ENCODE data around the gene SSH3.

SSH3 gene

GRCh38 chr11:67310246-67311050 lies 7.1 kb downstream of the SSH3 start:
- no peaks in the 10 kb centered on the region for H3K4me1 ChIP-seq (ENCODE audit: low read length)
- no peak for TF ChIP-seq EZH2phosphoT487 (IDR thresholded peaks at IDR 0.05; ENCODE audit: low read depth)
- TF ChIP-seq, protein P1, sequence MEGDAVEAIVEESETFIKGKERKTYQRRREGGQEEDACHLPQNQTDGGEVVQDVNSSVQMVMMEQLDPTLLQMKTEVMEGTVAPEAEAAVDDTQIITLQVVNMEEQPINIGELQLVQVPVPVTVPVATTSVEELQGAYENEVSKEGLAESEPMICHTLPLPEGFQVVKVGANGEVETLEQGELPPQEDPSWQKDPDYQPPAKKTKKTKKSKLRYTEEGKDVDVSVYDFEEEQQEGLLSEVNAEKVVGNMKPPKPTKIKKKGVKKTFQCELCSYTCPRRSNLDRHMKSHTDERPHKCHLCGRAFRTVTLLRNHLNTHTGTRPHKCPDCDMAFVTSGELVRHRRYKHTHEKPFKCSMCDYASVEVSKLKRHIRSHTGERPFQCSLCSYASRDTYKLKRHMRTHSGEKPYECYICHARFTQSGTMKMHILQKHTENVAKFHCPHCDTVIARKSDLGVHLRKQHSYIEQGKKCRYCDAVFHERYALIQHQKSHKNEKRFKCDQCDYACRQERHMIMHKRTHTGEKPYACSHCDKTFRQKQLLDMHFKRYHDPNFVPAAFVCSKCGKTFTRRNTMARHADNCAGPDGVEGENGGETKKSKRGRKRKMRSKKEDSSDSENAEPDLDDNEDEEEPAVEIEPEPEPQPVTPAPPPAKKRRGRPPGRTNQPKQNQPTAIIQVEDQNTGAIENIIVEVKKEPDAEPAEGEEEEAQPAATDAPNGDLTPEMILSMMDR (IDR thresholded peaks at IDR 0.05; ENCODE audit: low read depth, low read length) = no peak
- no peak overlapping the region for H3K4me3 ChIP-seq (ENCODE audit: low read length)
- H4K20me1 ChIP-seq (ENCODE audit: insufficient read depth, low read length) = no peaks in the 10 kb centered on the region
- H3K9ac ChIP-seq (ENCODE audit: low read length) = no peak overlapping the region
- H3K36me3 ChIP-seq (replicated peaks; ENCODE audit: low read depth, low read length) = no peaks in the 10 kb centered on the region
- H3K9me3 ChIP-seq (ENCODE audit: insufficient read depth, low read length) = no peaks in the 10 kb centered on the region
- H3K27ac ChIP-seq (ENCODE audit: low read length) = no peak overlapping the region
- no peaks in the 10 kb centered on the region for H3K27me3 ChIP-seq (ENCODE audit: low read depth, low read length)
- no peaks in the 10 kb centered on the region for H3K79me2 ChIP-seq (ENCODE audit: low read length)
- H2AFZ ChIP-seq (ENCODE audit: low read depth, low read length) = no peak overlapping the region
- H3K4me2 ChIP-seq (ENCODE audit: low read length) = no peak overlapping the region

GRCh38 chr11:67311051-67311555 lies 7.8 kb downstream of the SSH3 start:
- Histone ChIP-seq H4K20me1 (ENCODE audit: insufficient read depth, low read length) (no peaks in the 10 kb centered on the region), H3K4me2 (ENCODE audit: low read length) (no peak overlapping the region), H2AFZ (ENCODE audit: low read depth, low read length) (no peak overlapping the region), H3K27ac (ENCODE audit: low read length) (no peak overlapping the region), H3K9ac (ENCODE audit: low read length) (no peak overlapping the region), H3K27me3 (ENCODE audit: low read depth, low read length) (no peaks in the 10 kb centered on the region), H3K4me1 (ENCODE audit: low read length) (no peaks in the 10 kb centered on the region), H3K4me3 (ENCODE audit: low read length) (no peak overlapping the region), H3K79me2 (ENCODE audit: low read length) (no peaks in the 10 kb centered on the region), H3K9me3 (ENCODE audit: insufficient read depth, low read length) (no peaks in the 10 kb centered on the region), H3K36me3 (replicated peaks; ENCODE audit: low read depth, low read length) (no peaks in the 10 kb centered on the region)
- no peak for TF ChIP-seq EZH2phosphoT487 (IDR thresholded peaks at IDR 0.05; ENCODE audit: low read depth)
- TF ChIP-seq, protein P1 (IDR thresholded peaks at IDR 0.05; ENCODE audit: low read depth, low read length) = no peak

DNA sequence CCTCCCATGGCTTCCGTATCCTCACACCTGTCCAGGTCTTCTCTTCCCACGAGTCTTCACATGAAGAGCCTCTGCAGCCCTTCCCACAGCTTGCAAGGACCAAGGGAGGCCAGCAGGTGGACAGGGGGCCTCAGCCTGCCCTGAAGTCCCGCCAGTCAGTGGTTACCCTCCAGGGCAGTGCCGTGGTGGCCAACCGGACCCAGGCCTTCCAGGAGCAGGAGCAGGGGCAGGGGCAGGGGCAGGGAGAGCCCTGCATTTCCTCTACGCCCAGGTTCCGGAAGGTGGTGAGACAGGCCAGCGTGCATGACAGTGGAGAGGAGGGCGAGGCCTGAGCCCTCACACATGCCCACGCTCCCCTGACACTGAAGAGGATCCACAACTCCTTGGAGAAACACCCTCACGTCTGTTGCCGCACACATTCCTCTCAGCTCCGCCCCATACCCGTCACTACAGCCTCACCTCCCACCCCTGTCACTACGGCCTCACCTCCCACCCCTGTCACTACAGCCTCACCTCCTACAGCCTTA lies 8.3 kb downstream of the SSH3 start:
- Histone ChIP-seq H3K9ac (ENCODE audit: low read length) (no peak overlapping the region), H4K20me1 (ENCODE audit: insufficient read depth, low read length) (no peaks in the 10 kb centered on the region), H3K4me2 (ENCODE audit: low read length) (no peak overlapping the region), H3K4me1 (ENCODE audit: low read length) (0 out of 2 replicates have a peak, but pooled peaks cover 3% of the 10 kb centered on the region), H3K9me3 (ENCODE audit: insufficient read depth, low read length) (no peaks in the 10 kb centered on the region), H3K27ac (ENCODE audit: low read length) (no peak overlapping the region), H2AFZ (ENCODE audit: low read depth, low read length) (no peak overlapping the region), H3K4me3 (ENCODE audit: low read length) (no peak overlapping the region), H3K27me3 (ENCODE audit: low read depth, low read length) (no peaks in the 10 kb centered on the region), H3K79me2 (ENCODE audit: low read length) (no peaks in the 10 kb centered on the region), H3K36me3 (replicated peaks; ENCODE audit: low read depth, low read length) (no peaks in the 10 kb centered on the region)
- TF ChIP-seq, protein P1 (IDR thresholded peaks at IDR 0.05; ENCODE audit: low read depth, low read length) = no peak
- no peak for TF ChIP-seq EZH2phosphoT487 (IDR thresholded peaks at IDR 0.05; ENCODE audit: low read depth)

- H3K27me3 ChIP-seq (ENCODE audit: low read depth, low read length) = no peaks in the 10 kb centered on the region
- 0 out of 2 replicates have a peak, but pooled peaks cover 3% of the 10 kb centered on the region for H3K4me1 ChIP-seq (ENCODE audit: low read length)
- no peaks in the 10 kb centered on the region for H4K20me1 ChIP-seq (ENCODE audit: insufficient read depth, low read length)
- no peak overlapping the region for H3K4me2 ChIP-seq (ENCODE audit: low read length)
- no peak overlapping the region for H3K9ac ChIP-seq (ENCODE audit: low read length)
- no peak overlapping the region for H3K4me3 ChIP-seq (ENCODE audit: low read length)
- H2AFZ ChIP-seq (ENCODE audit: low read depth, low read length) = no peak overlapping the region
- no peaks in the 10 kb centered on the region for H3K9me3 ChIP-seq (ENCODE audit: insufficient read depth, low read length)
- H3K27ac ChIP-seq (ENCODE audit: low read length) = no peak overlapping the region
- H3K36me3 ChIP-seq (replicated peaks; ENCODE audit: low read depth, low read length) = no peaks in the 10 kb centered on the region
- TF ChIP-seq, protein P1 (IDR thresholded peaks at IDR 0.05; ENCODE audit: low read depth, low read length) = no peak
- TF ChIP-seq EZH2phosphoT487 (IDR thresholded peaks at IDR 0.05; ENCODE audit: low read depth) = no peak
- H3K79me2 ChIP-seq (ENCODE audit: low read length) = no peaks in the 10 kb centered on the region
These were observed 9.1 kb downstream of the SSH3 start for GRCh38 chr11:67312187-67313021.
